Renal cortex interstitium (tissue), 11 donors: Measurements from ENCODE around the gene RUVBL1. TPM values are rescaled to one million over a fixed set of nuclear protein-coding genes. Genes with fewer than 3 reads are reported as not detected.

Experiments used
- DNase-seq, 11 donors: peaks; one replicate each; pipeline ENCODE4 v3.0.0-alpha.2; 2013; ENCODE audit warnings: low read depth in 9 of 11, low spot score in 4 of 11; ENCODE audit errors: extremely low read depth in 1 of 11
- polyA plus RNA-seq, 3 donors: library from polyadenylated mRNA; unstranded; fragments of 120-200 nt; gene quantifications; one replicate each; pipeline ENCODE4 v1.2.1, GENCODE V29; 2013; ENCODE audit not compliant: insufficient read length in 3 of 3

Gene RUVBL1
- polyA plus RNA-seq, 3 donors: 64.9 to 72.3 (median 70.9) TPM

- DNase-seq: peak; percentile 61 to 88 (median 81)
Measured at GRCh38 chr3:128075522-128076482, 47.8 kb downstream of the RUVBL1 start.

- no peak for DNase-seq
Measured at GRCh38 chr3:128074851-128075521, 48.6 kb downstream of the RUVBL1 start.

- no peak for DNase-seq
Measured at GRCh38 chr3:128073807-128074206, 49.8 kb downstream of the RUVBL1 start.

GRCh38 chr3:128073185-128073725, 50.4 kb downstream of the RUVBL1 start:
- DNase-seq: no peak

GRCh38 chr3:128072454-128073184, 51.0 kb downstream of the RUVBL1 start:
- DNase-seq: no peak

- no peak for DNase-seq
Measured at GRCh38 chr3:128071771-128072453, 51.7 kb downstream of the RUVBL1 start.

- DNase-seq: no peak
Measured at GRCh38 chr3:128070898-128071591, 52.6 kb downstream of the RUVBL1 start.

- DNase-seq: no peak
Measured at GRCh38 chr3:128069271-128069670, 54.3 kb downstream of the RUVBL1 start.

GRCh38 chr3:128068156-128068620, 55.4 kb downstream of the RUVBL1 start:
- DNase-seq: peak in 2 of 11 donors; percentile 13 to 22

- no peak for DNase-seq
Measured at GRCh38 chr3:128067489-128067888, 56.1 kb downstream of the RUVBL1 start.

GRCh38 chr3:128066676-128067075, 56.9 kb downstream of the RUVBL1 start:
- no peak for DNase-seq

GRCh38 chr3:128066114-128066513, 57.5 kb downstream of the RUVBL1 start:
- DNase-seq: no peak

- no peak for DNase-seq
Measured at GRCh38 chr3:128064962-128065361, 58.6 kb downstream of the RUVBL1 start.

GRCh38 chr3:128063865-128064264, 59.7 kb downstream of the RUVBL1 start:
- DNase-seq: no peak

GRCh38 chr3:128062033-128062745, 61.4 kb downstream of the RUVBL1 start:
- DNase-seq: no peak

GRCh38 chr3:128060473-128061381, 62.9 kb downstream of the RUVBL1 start:
- no peak for DNase-seq
